Bronchial epithelial cell (primary cell): ENCODE measurements around the gene PLXNA4. TPM values are rescaled to one million over a fixed set of nuclear protein-coding genes. Genes with fewer than 3 reads are reported as not detected.
"Not testable (repeated sequence)": the region's sequence is repeated elsewhere in the genome, so short reads cannot be mapped to it uniquely, and the experiment has no call there.

ENCODE experiments used
- DNase-seq: peaks from one replicate; pipeline ENCODE4 v3.0.0-alpha.2; 2010; ENCODE audit warnings: low read depth
- FAIRE-seq: peaks from 2 replicates; lab custom pipeline; 2011; peaks lifted over from hg19 to GRCh38; lab: Jason Lieb, UNC
- H3K27me3 ChIP-seq: 2 replicates; pipeline ENCODE4 v1.5.1; 2011; ENCODE audit warnings: low read length; ENCODE audit not compliant: control insufficient read depth, insufficient read depth
- H3K36me3 ChIP-seq: 2 replicates; pipeline ENCODE4 v1.5.1; 2011; ENCODE audit warnings: low read length; ENCODE audit not compliant: control insufficient read depth, insufficient read depth
- H3K4me3 ChIP-seq: 2 replicates; pipeline ENCODE4 v1.5.1; 2011; ENCODE audit warnings: mild to moderate bottlenecking, low read depth, low read length, control low read depth
- CTCF ChIP-seq: IDR thresholded peaks from 2 replicates; pipeline ENCODE4 v1.5.1; 2011; ENCODE audit warnings: mild to moderate bottlenecking, moderate library complexity, low read length, control low read depth, inconsistent platforms; ENCODE audit not compliant: insufficient read depth, severe bottlenecking
- total RNA-seq: library from RNA; depleted of rRNA; stranded (reverse); fragments of >200 nt; gene quantifications from 2 replicates; pipeline ENCODE4 v1.2.1, GENCODE V29; 2014

Gene PLXNA4
- total RNA-seq, 1 donor from 2014 or later, result under 0.01 TPM

GRCh38 chr7:132394283-132395198 lies 181.7 kb downstream of the PLXNA4 start:
- Histone ChIP-seq H3K4me3 (no peak overlapping the region), H3K27me3 (no peaks in the 10 kb centered on the region), H3K36me3 (no peaks in the 10 kb centered on the region)
- FAIRE-seq (no peak), DNase-seq (no peak)
- TF ChIP-seq CTCF, result peak; percentile 4

GRCh38 chr7:132393789-132394261 lies 182.4 kb downstream of the PLXNA4 start:
- no peak for TF ChIP-seq CTCF
- Histone ChIP-seq H3K27me3 (no peaks in the 10 kb centered on the region), H3K4me3 (no peak overlapping the region), H3K36me3 (no peaks in the 10 kb centered on the region)
- DNase-seq, result no peak
- FAIRE-seq, result no peak

- no peaks in the 10 kb centered on the region for H3K27me3 ChIP-seq
- no peak for TF ChIP-seq CTCF
- H3K36me3 ChIP-seq, result no peaks in the 10 kb centered on the region
- no peak overlapping the region for H3K4me3 ChIP-seq
- no peak for FAIRE-seq
- no peak for DNase-seq
Measured at GRCh38 chr7:132392713-132393112, 183.6 kb downstream of the PLXNA4 start.

- H3K36me3 ChIP-seq, result no peaks in the 10 kb centered on the region
- DNase-seq (no peak), FAIRE-seq (no peak)
- no peak for TF ChIP-seq CTCF
- H3K27me3 ChIP-seq, result no peaks in the 10 kb centered on the region
- no peak overlapping the region for H3K4me3 ChIP-seq
Measured at GRCh38 chr7:132390705-132391104, 185.6 kb downstream of the PLXNA4 start.

GRCh38 chr7:132390049-132390448 lies 186.2 kb downstream of the PLXNA4 start:
- H3K27me3 ChIP-seq, H3K36me3 ChIP-seq, FAIRE-seq, DNase-seq, H3K4me3 ChIP-seq: not testable (repeated sequence)

GRCh38 chr7:132388688-132389087 lies 187.6 kb downstream of the PLXNA4 start:
- no peak overlapping the region for H3K4me3 ChIP-seq
- H3K27me3 ChIP-seq, result no peaks in the 10 kb centered on the region
- no peaks in the 10 kb centered on the region for H3K36me3 ChIP-seq
- DNase-seq (no peak), FAIRE-seq (no peak)
- no peak for TF ChIP-seq CTCF
